ENCODE results near the gene MAP3K1.

DNA sequence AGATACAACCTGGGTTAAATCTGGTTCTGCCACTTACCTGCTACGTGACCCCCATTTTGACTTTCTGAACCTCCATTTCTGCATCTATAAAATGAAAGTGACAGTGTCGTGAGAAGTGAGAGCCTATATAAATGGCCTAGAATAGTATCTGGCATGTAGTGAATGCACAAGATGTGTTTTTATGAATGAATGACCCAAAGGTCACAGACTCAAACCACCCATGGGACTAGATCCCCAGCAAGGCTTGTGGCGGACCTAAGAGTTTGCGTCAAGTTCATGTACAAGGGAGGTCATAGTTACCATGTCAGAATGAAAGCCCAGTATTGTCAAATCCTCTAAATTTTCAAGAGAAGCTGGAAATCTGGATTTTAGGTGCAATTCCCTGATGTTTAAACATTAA is 82.9 kb downstream of the MAP3K1 start:
- no peak for TF ChIP-seq POLR2AphosphoS5 (IDR thresholded peaks at IDR 0.05; ENCODE audit: borderline replicate concordance, low read depth, low read length)
- no peak for TF ChIP-seq EZH2 (IDR thresholded peaks at IDR 0.05)
